OCI-LY3 (cell line): ENCODE measurements around the gene MGAT4C.

Experiments used
- H2AFZ ChIP-seq: fragments of 200-600, 300-600 bp; shearing (Covaris generic); 2 replicates; pipeline ENCODE4 v1.6.0; 2014; ENCODE audit warnings: antibody characterized with exemption, low read depth, low read length
- H3K27ac ChIP-seq: fragments of 200-600, 300-600 bp; sonication (generic); 2 replicates; pipeline ENCODE4 v1.5.1; 2014; ENCODE audit warnings: mild to moderate bottlenecking, low read length, moderate library complexity, mixed read lengths
- H3K27me3 ChIP-seq: fragments of 200-600, 300-600 bp; sonication (generic); 2 replicates; pipeline ENCODE4 v1.6.1; 2014; ENCODE audit warnings: low read depth, low read length, mixed read lengths
- H3K36me3 ChIP-seq: fragments of 200-600, 300-600 bp; sonication (generic); replicated peaks from 2 replicates; pipeline ENCODE3; 2014; ENCODE audit warnings: low read depth, low read length, mixed read lengths
- H3K4me1 ChIP-seq: fragments of 300-600, 200-600 bp; sonication (generic); 2 replicates; pipeline ENCODE4 v1.6.1; 2014; ENCODE audit warnings: low read length, mixed read lengths
- H3K4me2 ChIP-seq: fragments of 200-600, 300-600 bp; sonication (generic); 2 replicates; pipeline ENCODE4 v1.6.1; 2014; ENCODE audit warnings: low read length, mixed read lengths
- H3K4me3 ChIP-seq: fragments of 300-600, 200-600 bp; sonication (generic); 2 replicates; pipeline ENCODE4 v1.5.1; 2014; ENCODE audit warnings: antibody characterized with exemption, mild to moderate bottlenecking, low read length, moderate library complexity
- H3K79me2 ChIP-seq: fragments of 300-600, 200-600 bp; shearing (Covaris generic); 2 replicates; pipeline ENCODE4 v1.6.1; 2014; ENCODE audit warnings: mild to moderate bottlenecking, low read length, mixed read lengths
- H3K9ac ChIP-seq: fragments of 300-600, 200-600 bp; shearing (Covaris generic); 2 replicates; pipeline ENCODE4 v1.6.0; 2014; ENCODE audit warnings: mild to moderate bottlenecking, low read length, moderate library complexity
- H3K9me3 ChIP-seq: fragments of 200-600, 300-600 bp; shearing (Covaris generic); 2 replicates; pipeline ENCODE4 v1.6.1; 2014; ENCODE audit warnings: low read length, mixed read lengths; ENCODE audit not compliant: insufficient read depth
- H4K20me1 ChIP-seq: fragments of 200-600, 300-600 bp; sonication (generic); 2 replicates; pipeline ENCODE4 v1.6.1; 2016; ENCODE audit warnings: low read length, mixed read lengths; ENCODE audit not compliant: insufficient read depth
- EZH2phosphoT487 ChIP-seq: fragments of 200-600 bp; shearing (Covaris generic); IDR thresholded peaks from 2 replicates; pipeline ENCODE4 v1.6.1; 2018; ENCODE audit warnings: antibody characterized with exemption, mixed run types, low read depth
- TF ChIP-seq, protein P1 (sequence below): fragments of 200-600, 300-600 bp; sonication (generic); IDR thresholded peaks from 2 replicates; pipeline ENCODE4 v1.5.1; 2014; ENCODE audit warnings: antibody characterized with exemption, low read length, low read depth

MGAT4C gene

DNA sequence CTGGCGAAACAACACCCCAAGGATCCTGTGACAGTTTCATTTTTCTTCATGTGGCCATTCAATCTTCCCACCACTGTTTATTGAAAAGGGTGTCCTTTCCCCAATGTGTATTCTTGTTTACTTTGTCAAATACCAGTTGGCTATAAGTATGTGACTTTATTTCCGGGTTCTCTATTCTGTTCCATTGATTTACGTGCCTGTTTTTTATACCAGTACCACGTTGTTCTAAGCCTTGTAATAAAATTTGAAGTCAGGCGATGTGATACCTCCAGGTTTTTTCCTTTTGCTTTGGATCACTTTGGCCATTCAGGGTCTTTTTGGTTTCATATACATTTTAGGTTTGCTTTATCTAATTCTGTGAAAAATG, 9.1 kb upstream of the MGAT4C start:
- no peak for TF ChIP-seq EZH2phosphoT487
- TF ChIP-seq, protein P1, sequence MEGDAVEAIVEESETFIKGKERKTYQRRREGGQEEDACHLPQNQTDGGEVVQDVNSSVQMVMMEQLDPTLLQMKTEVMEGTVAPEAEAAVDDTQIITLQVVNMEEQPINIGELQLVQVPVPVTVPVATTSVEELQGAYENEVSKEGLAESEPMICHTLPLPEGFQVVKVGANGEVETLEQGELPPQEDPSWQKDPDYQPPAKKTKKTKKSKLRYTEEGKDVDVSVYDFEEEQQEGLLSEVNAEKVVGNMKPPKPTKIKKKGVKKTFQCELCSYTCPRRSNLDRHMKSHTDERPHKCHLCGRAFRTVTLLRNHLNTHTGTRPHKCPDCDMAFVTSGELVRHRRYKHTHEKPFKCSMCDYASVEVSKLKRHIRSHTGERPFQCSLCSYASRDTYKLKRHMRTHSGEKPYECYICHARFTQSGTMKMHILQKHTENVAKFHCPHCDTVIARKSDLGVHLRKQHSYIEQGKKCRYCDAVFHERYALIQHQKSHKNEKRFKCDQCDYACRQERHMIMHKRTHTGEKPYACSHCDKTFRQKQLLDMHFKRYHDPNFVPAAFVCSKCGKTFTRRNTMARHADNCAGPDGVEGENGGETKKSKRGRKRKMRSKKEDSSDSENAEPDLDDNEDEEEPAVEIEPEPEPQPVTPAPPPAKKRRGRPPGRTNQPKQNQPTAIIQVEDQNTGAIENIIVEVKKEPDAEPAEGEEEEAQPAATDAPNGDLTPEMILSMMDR: no peak
- no peak overlapping the region for H3K9ac ChIP-seq
- H3K27me3 ChIP-seq: no peaks in the 10 kb centered on the region
- peaks cover 17% of the 10 kb centered on the region for H3K4me1 ChIP-seq
- H2AFZ ChIP-seq: no peak overlapping the region
- peaks cover 4% of the 10 kb centered on the region; the same call in 1 of the 2 replicates for H3K9me3 ChIP-seq
- no peak overlapping the region for H3K4me2 ChIP-seq
- H3K36me3 ChIP-seq: peaks cover 6% of the 10 kb centered on the region
- H3K27ac ChIP-seq: no peak overlapping the region
- H4K20me1 ChIP-seq: no peaks in the 10 kb centered on the region
- H3K4me3 ChIP-seq: no peak overlapping the region
- no peaks in the 10 kb centered on the region for H3K79me2 ChIP-seq

DNA sequence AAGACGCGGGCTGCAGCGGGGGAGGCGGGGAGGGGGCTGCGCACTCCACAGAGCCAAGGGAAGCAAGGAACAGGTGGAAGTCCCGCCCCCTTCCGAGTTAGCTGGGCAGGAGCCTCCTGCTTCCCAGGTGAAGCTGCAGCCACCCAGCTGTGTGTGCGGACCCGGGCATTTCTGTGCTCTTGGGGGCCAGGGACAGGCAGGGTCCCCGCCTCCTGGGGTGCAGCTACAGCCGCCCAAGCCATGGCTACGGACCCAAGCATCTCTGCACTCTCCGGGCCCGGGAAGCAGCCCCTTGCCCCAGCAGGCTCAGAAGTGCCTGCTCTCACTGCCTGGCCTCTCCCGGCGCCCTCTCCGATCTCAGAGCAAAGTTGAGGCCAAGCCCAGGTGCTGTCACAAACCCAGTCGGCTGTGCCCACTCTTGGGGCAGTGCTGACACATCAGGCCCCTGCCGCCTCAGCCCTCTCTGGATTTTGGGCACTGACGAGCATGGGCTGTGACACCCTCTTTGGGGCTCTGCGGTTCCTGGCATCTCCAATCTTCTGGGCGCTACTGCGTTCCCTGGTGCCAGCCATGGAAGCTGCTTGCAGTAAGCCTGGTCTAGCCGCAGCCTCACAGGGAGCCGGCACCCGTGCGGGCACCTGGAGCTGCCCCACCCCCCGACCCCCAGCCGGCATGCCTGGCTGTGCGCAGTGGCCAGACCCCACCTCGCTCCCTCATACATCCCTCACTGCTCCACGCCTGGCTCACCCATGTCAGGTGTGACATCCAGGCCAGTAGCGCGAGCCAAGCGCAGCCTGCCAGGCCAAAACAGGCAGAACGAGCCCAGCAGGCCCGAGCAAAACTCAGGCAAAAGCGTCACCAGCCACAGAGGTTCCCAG, 8.5 kb upstream of the MGAT4C start:
- H3K79me2 ChIP-seq: no peaks in the 10 kb centered on the region
- no peak for TF ChIP-seq EZH2phosphoT487
- TF ChIP-seq, protein P1: no peak
- no peaks in the 10 kb centered on the region for H4K20me1 ChIP-seq
- no peak overlapping the region for H2AFZ ChIP-seq
- H3K36me3 ChIP-seq: peaks cover 6% of the 10 kb centered on the region
- peaks cover 17% of the 10 kb centered on the region for H3K4me1 ChIP-seq
- H3K27ac ChIP-seq: no peak overlapping the region
- H3K4me3 ChIP-seq: no peak overlapping the region
- H3K9ac ChIP-seq: no peak overlapping the region
- H3K9me3 ChIP-seq: peaks cover 4% of the 10 kb centered on the region; the same call in 1 of the 2 replicates
- H3K4me2 ChIP-seq: no peak overlapping the region
- no peaks in the 10 kb centered on the region for H3K27me3 ChIP-seq

DNA sequence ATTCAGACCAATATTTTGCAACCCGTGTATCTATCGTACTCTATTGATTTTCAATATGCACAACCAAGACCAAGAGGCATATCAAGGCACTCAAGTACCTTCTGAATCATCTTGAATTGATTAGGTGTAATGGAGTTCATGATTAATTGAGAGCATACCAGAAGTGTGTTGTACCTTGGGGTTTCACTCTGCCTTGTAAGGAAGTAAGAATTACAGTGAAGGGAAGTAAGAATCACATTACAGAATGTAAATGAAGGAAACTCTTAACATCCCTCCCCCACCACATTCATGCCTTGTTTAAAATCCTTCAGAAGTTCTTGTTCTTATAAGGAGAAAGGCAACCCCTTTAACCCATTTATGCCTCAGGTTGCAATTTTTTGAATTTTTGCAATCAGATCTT, 5.4 kb upstream of the MGAT4C start:
- no peaks in the 10 kb centered on the region for H4K20me1 ChIP-seq

DNA sequence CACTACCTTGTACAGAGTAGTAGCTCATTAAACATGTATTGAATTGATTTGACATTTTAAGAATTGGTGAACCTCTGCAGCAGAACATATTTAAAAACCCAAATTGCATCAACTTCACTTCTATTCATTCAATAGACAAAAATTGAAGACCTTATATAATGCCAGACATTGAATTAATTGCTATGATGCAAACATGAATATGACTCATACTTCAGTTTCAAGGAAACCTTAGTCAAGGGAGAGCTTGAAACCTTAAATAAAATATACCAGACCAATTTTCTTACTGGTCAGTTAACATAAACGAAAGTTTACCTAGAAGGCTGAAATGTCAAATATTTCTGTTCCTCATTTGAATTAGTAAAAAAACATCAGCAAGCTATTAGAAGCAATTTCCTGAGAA, 5.0 kb upstream of the MGAT4C start:
- Histone ChIP-seq H3K27me3 (no peaks in the 10 kb centered on the region), H3K79me2 (no peaks in the 10 kb centered on the region)

More for the DNA sequence above, 5.4 kb upstream of the MGAT4C start:
- H3K9ac ChIP-seq: no peak overlapping the region
- peaks cover 6% of the 10 kb centered on the region for H3K36me3 ChIP-seq
- H2AFZ ChIP-seq: no peak overlapping the region
- H3K9me3 ChIP-seq: peaks cover 4% of the 10 kb centered on the region; the same call in 1 of the 2 replicates
- peak overlapping the region; percentile 30; the same call in 1 of the 2 replicates for H3K4me2 ChIP-seq
- H3K4me1 ChIP-seq: peaks cover 17% of the 10 kb centered on the region
- TF ChIP-seq, protein P1: no peak
- TF ChIP-seq EZH2phosphoT487: no peak
- H3K27me3 ChIP-seq: no peaks in the 10 kb centered on the region
- H3K4me3 ChIP-seq: peak overlapping the region; percentile 28; the same call in 1 of the 2 replicates
- H3K79me2 ChIP-seq: no peaks in the 10 kb centered on the region
- peak overlapping the region; percentile 56 for H3K27ac ChIP-seq

More for the DNA sequence above, 5.0 kb upstream of the MGAT4C start:
- TF ChIP-seq, protein P1: no peak
- TF ChIP-seq EZH2phosphoT487: no peak
- H3K9me3 ChIP-seq: peaks cover 4% of the 10 kb centered on the region; the same call in 1 of the 2 replicates
- H3K4me2 ChIP-seq: peak overlapping the region; percentile 6; the same call in 1 of the 2 replicates
- peak overlapping the region; percentile 46; the same call in 1 of the 2 replicates for H3K27ac ChIP-seq
- peaks cover 17% of the 10 kb centered on the region for H3K4me1 ChIP-seq
- no peak overlapping the region for H3K9ac ChIP-seq
- H3K36me3 ChIP-seq: peaks cover 6% of the 10 kb centered on the region
- H3K4me3 ChIP-seq: no peak overlapping the region
- H2AFZ ChIP-seq: no peak overlapping the region
- no peaks in the 10 kb centered on the region for H4K20me1 ChIP-seq
